ENCODE results near the gene SNX9. TPM values are rescaled to one million over a fixed set of nuclear protein-coding genes. Genes with fewer than 3 reads are reported as not detected.
A peak's percentile ranks its signal among the peaks of the same experiment; 100 is the strongest.

The SNX9 gene
- total RNA-seq, 1 experiment from 2014 or later, result 31.3 TPM

- Histone ChIP-seq H4K91ac (ENCODE audit: insufficient read length, low read depth, low read length) (no peak overlapping the region), H3K23ac (ENCODE audit: insufficient read length, low read depth, low read length) (no peak overlapping the region), H4K5ac (ENCODE audit: insufficient read length, low read depth, low read length) (no peak overlapping the region), H3K79me1 (ENCODE audit: insufficient read depth, low read depth, low read length, poor library complexity, severe bottlenecking) (no peaks in the 10 kb centered on the region), H3K27me3 (ENCODE audit: insufficient read depth, low read length) (no peaks in the 10 kb centered on the region), H3T11ph (ENCODE audit: low read length) (no peak overlapping the region), H4K20me1 (ENCODE audit: control insufficient read depth, insufficient read depth, insufficient read length) (no peaks in the 10 kb centered on the region), H3K4me2 (ENCODE audit: insufficient read depth, insufficient read length, low read length) (no peak overlapping the region), H3K9me3 (ENCODE audit: control insufficient read depth, low read depth, low read length) (no peaks in the 10 kb centered on the region), H3K18ac (ENCODE audit: insufficient read length, low read depth, low read length) (no peak overlapping the region), H2BK120ac (ENCODE audit: low read depth, low read length, poor library complexity, severe bottlenecking) (no peak overlapping the region), H3K14ac (ENCODE audit: insufficient read depth, low read length) (no peak overlapping the region), H3K79me2 (ENCODE audit: insufficient read depth, low read length) (no peaks in the 10 kb centered on the region), H3K4me1 (ENCODE audit: insufficient read depth, low read length) (no peaks in the 10 kb centered on the region; the same call in 1 of the 2 replicates), H2BK12ac (ENCODE audit: insufficient read length, low read depth, low read length) (no peak overlapping the region), H4K8ac (replicated peaks; ENCODE audit: insufficient read length, low read depth, low read length) (no peak overlapping the region), H3K27ac (ENCODE audit: insufficient read length, low read depth, low read length) (no peak overlapping the region), H3K56ac (ENCODE audit: insufficient read length, low read depth, low read length) (no peak overlapping the region), H2BK20ac (ENCODE audit: low read depth, low read length, poor library complexity, severe bottlenecking) (no peak overlapping the region), H3K23me2 (ENCODE audit: insufficient read length, low read depth, low read length, poor library complexity, severe bottlenecking) (no peaks in the 10 kb centered on the region), H3K9ac (ENCODE audit: extremely low read depth, insufficient read length, low read length) (no peak overlapping the region), H2BK5ac (ENCODE audit: insufficient read length, low read length) (no peak overlapping the region), H2BK15ac (ENCODE audit: low read depth, low read length) (no peak overlapping the region), H3K4ac (ENCODE audit: low read depth, low read length) (no peak overlapping the region), H2AK5ac (ENCODE audit: insufficient read length, low read length) (no peak overlapping the region), H2AFZ (ENCODE audit: low read length) (no peak overlapping the region)
- peak overlapping the region in 1 of 2 experiments; percentile 44; a peak in 1 of 5 replicates for H3K4me3 Mint-ChIP-seq
- H3K4me1 Mint-ChIP-seq, result no peaks in the 10 kb centered on the region
- TF ChIP-seq CTCF (conservative IDR thresholded peaks at IDR 0.05), result no peak
- H3K27me3 Mint-ChIP-seq (ENCODE audit: low read depth), result peaks cover 2% of the 10 kb centered on the region; the same call in 1 of the 2 replicates
- no peak overlapping the region for H3K27ac Mint-ChIP-seq
- H3K9me3 Mint-ChIP-seq, result peaks cover 0 to 2% of the 10 kb centered on the region in 2 experiments; a peak in 1 of 5 replicates
- WGBS (ENCODE audit: extremely low coverage, insufficient read length, low lambda C conversion rate), result no CpG with 5 or more reads among the region's 15 CpGs
- DNase-seq, result peak; percentile 88
- peaks cover 0 to 2% (median 0%) of the 10 kb centered on the region in 3 experiments; a peak in 1 of 7 replicates for H3K36me3 Mint-ChIP-seq (ENCODE audit: insufficient read depth in 1 of 3, low read depth in 3 of 3)
Measured at GRCh38 chr6:157789861-157790260, 33.2 kb upstream of the SNX9 start.

Measured in H9 (cell line).